GM06990 (cell line): Measurements from ENCODE around the gene SERTAD4.
"Not testable (repeated sequence)": the region's sequence is repeated elsewhere in the genome, so short reads cannot be mapped to it uniquely, and the experiment has no call there.

Experiments
- DNase-seq: peaks from one replicate; pipeline ENCODE4 v3.0.0-alpha.2; 2011; ENCODE audit not compliant: insufficient read length; ENCODE audit errors: extremely low read depth
- H3K27me3 ChIP-seq: replicated peaks from 2 replicates; pipeline ENCODE4 v1.6.0; 2011; ENCODE audit warnings: low read length; ENCODE audit not compliant: control insufficient read depth, insufficient read depth
- H3K36me3 ChIP-seq: 2 replicates; pipeline ENCODE4 v1.5.1; 2011; ENCODE audit warnings: low read length; ENCODE audit not compliant: control insufficient read depth, insufficient read depth
- H3K4me3 ChIP-seq: replicated peaks from 2 replicates; pipeline ENCODE4 v1.5.1; 2011; ENCODE audit warnings: low read depth, mild to moderate bottlenecking, control low read depth, low read length
- CTCF ChIP-seq: IDR thresholded peaks from 2 replicates; pipeline ENCODE4 v1.5.1; 2011; ENCODE audit warnings: low read length, control low read depth, mild to moderate bottlenecking, inconsistent platforms; ENCODE audit not compliant: insufficient read depth, poor library complexity, severe bottlenecking

The SERTAD4 gene

GRCh38 chr1:210232511-210233215, at the start of gene SERTAD4:
Gene SERTAD4, plus strand, starts transcription at chr1:210232796. Its CDS starts 5,165 bp downstream, at chr1:210237961.
- DNase-seq, result no peak
- no peak for TF ChIP-seq CTCF
- Histone ChIP-seq H3K4me3 (no peak within 1 kb of the TSS), H3K36me3 (no peaks in the 10 kb centered on the region), H3K27me3 (peaks cover 1% of the 10 kb centered on the region; the same call in 1 of the 2 replicates)

- no peaks in the 10 kb centered on the region for H3K27me3 ChIP-seq
- no peak for TF ChIP-seq CTCF
Observed at GRCh38 chr1:210185063-210185462, 47.5 kb upstream of the SERTAD4 start.

GRCh38 chr1:210187849-210188606, 44.6 kb upstream of the SERTAD4 start:
- DNase-seq, H3K4me3 ChIP-seq, H3K27me3 ChIP-seq, H3K36me3 ChIP-seq: not testable (repeated sequence)

More at GRCh38 chr1:210185063-210185462, 47.5 kb upstream of the SERTAD4 start:
- Histone ChIP-seq H3K36me3 (no peaks in the 10 kb centered on the region), H3K4me3 (no peak overlapping the region)
- DNase-seq, result no peak

- no peaks in the 10 kb centered on the region for H3K36me3 ChIP-seq
- H3K27me3 ChIP-seq, result no peaks in the 10 kb centered on the region
- no peak overlapping the region for H3K4me3 ChIP-seq
- no peak for DNase-seq
- no peak for TF ChIP-seq CTCF
Observed at GRCh38 chr1:210189426-210189825, 43.2 kb upstream of the SERTAD4 start.

- no peak for DNase-seq
Observed at GRCh38 chr1:210195635-210196160, 36.9 kb upstream of the SERTAD4 start.

GRCh38 chr1:210196266-210196665, 36.3 kb upstream of the SERTAD4 start:
- not testable (repeated sequence) for H3K27me3 ChIP-seq, H3K4me3 ChIP-seq, DNase-seq, H3K36me3 ChIP-seq

More at GRCh38 chr1:210195635-210196160, 36.9 kb upstream of the SERTAD4 start:
- Histone ChIP-seq H3K36me3 (no peaks in the 10 kb centered on the region), H3K27me3 (no peaks in the 10 kb centered on the region), H3K4me3 (no peak overlapping the region)
- no peak for TF ChIP-seq CTCF
